ENCODE results near the gene SOWAHC.
"Not testable (repeated sequence)": the region's sequence is repeated elsewhere in the genome, so short reads cannot be mapped to it uniquely, and the experiment has no call there.

Gene SOWAHC

DNA sequence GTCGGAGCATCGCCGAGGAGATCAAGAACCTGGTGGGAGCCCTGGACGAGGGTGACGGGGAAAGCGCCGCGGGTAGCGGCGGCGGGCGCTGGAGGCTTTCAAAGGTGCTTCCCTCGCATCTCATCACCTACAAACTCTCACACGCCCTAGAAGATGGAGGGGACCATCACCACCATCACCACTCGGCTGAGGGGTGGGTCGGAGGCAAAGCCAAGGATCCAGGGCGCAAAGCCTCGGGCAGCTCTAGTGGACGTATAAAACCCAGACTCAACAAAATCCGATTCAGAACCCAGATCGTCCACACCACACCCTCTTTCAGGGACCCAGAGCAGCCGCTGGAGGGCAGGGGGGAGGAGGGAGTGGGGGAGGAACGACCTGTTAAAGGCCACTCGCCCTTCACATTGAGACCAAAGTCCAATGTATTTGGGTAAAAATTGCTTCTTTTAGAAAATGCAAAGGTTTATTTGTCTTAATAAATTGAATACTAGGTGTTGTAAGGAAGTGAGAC lies 1.5 kb downstream of the SOWAHC start:
- no peak for DNase-seq

DNA sequence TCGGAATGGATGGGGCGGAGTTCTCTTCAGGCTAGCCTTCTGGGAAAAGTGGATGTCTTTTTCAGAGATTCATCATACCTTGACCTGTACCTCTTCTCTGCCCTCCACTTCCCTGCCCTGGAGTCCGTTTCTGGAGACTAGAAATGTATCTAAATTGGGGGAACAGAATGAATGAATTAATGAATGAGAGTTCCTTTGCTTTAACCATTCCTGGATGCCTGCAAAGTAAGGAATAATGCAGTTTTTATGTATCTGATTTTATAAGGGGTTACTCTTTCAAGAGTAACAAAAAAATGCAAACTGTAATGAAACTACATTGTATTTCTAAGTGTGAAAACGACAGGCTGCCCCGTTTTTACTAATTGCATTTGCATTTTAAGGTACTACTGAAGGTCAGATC lies 2.0 kb downstream of the SOWAHC start:
- no peak for DNase-seq

DNA sequence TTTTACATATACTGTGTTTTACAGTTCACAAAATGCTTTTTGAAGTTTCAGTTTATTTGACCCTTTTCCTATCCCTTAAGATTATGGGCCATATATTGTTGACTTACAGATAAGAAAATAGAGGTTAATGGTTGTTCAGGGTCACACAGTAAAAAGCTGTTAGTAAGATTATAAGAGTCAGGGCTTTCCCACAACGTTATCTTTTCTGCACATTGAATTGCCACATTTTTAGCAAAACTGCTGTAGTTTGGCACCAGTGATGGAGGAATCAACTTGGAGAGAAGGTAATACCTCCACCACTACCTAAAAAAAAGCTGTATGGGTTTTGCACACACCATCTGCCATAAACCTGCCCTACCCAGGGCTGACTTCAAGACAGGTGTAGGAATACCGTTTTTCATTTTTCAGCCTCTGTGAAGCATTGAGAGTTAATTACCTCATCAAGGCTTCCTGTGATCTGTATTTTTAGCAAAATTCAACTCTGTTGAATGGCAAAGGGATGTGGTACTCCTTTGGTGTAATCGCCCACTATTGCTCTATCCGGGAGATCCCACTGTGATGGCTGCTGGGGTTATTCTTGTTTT lies 5.0 kb downstream of the SOWAHC start:
- no peak for DNase-seq

DNA sequence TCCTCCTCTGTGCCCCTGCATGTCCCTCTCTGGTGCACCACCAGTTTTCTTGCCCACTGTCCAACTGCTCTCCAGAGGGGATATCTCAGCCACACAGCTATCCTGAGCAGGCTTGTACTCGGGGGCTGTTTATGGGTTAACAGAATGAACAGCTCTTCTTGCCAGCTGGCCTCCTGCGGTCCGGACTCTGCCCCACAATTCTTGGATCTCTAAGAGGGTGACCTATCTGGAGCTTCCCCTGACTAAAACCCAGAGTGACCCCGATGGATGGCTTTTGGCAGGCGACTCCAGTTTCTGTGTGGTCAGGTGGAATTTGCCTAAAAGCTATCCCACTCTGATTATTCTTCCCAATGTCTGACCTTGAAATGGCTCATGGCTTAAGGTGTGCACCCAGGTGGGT lies 9.1 kb downstream of the SOWAHC start:
- no peak for DNase-seq

DNA sequence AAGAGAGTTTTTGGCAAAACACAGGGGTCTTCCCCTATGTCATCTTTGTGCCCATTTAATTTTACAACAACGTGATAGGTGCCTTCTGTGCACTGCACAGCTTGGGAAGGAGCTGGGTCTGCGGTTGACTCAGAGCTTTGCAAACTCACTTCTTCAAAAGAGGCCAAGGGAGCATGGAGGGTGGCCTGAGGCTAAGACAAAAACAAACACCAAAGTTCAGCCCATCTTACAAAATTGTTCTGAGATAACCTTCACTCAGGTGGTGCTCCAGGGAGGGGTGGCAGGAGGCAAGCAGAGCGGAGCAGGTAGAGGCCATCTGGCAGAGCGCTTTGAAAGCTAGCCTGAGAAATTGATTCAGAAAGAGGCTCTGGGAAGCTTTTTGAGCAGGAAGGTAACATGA lies 9.8 kb downstream of the SOWAHC start:
- no peak for DNase-seq

DNA sequence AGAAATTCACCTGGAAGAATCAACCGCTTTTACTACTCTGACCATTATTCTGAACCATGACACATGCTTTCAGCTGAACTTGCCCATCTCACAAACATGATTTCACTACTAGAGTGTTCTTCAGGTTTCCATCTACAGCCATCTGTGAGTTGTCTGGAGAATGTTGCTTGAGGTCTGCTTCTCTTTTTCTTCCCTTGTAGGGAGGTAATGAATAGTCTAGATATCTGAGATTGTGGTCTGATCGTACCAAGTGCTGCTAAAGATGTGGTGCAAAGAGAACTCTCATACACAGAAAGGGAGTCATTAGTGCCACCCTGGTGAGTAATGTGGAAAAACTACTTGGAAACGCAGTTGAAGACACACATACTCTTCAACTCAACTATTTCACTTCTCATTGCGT lies 10.2 kb downstream of the SOWAHC start:
- no peak for DNase-seq

DNA sequence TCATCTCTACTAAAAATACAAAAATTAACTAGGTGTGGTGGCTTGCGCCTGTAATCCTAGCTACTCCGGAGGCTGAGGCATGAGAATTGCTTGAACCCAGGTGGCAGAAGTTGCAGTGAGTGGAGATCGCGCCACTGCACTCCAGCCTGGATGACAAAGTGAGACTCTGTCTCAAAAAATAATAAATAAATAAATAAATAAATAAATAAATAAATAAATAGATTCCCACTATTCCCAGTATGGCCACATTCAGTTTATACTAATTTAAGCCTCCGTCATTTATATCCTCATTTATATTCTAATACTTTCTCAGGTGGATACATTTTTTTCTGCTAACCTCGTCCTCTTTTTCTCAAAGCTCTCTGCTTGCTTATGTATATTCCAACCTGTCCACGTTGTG lies 14.2 kb downstream of the SOWAHC start:
- DNase-seq = not testable (repeated sequence)

DNA sequence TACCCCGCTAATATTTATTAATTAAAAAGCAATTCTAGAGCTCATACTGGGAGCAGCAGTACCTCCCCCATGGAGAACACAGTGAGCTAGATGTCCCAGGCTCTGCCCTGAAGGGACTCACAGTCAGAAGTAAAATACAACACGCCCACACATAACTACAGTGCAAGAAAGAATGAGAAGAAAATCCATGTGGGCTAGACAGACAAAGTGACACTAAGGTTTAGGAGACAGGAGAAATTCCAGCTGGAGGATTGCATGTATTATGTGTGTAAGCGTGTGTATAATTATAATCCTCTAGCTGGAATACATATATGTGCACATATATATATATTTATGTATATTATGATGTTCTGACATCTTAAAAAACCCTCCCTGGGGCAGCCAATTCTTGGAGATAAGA lies 15.7 kb downstream of the SOWAHC start:
- DNase-seq = no peak

DNA sequence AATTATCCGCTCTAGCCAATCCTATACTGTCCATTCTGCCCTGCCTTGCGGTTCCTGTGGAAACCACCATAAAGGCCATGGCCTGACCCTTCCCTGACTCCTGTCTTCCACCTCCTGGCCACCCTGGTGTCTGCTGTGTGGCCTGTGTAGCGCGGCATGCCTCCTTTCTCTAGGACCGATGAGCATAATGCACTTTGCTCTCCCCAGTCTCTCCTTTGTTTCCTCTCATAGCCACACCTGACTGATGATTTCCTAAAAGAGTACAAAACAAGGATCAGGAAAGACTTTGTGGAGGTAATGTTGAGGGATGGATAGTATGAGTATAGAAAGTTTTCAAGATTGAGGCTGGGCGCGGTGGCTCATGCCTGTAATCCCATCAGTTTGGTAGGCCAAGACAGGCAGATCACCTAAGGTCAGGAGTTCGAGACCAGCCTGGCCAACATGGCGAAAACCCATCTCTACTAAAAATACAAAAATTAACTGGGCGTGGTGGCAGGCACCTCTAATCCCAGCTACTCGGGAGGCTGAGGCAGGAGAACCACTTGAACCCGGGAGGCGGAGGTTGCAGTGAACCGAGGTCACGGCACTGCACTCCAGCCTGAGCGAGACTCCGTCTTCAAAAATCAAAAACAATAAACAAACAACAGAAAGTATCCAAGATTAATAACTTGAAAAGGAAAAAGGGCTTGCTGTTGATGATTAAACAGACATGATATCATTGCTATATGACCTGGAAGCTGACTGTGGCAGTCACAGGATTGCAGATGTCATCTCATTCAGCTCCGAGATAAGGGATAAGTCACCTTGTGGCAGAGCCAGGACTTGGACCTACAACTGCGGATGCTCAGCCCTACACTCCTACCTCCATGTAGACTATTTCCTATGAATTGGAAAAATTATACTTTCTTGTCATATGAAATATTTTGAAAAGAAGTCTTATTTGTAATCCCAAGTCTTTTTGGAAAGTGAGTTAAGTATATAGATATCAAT lies 16.6 kb downstream of the SOWAHC start:
- no peak for DNase-seq

DNA sequence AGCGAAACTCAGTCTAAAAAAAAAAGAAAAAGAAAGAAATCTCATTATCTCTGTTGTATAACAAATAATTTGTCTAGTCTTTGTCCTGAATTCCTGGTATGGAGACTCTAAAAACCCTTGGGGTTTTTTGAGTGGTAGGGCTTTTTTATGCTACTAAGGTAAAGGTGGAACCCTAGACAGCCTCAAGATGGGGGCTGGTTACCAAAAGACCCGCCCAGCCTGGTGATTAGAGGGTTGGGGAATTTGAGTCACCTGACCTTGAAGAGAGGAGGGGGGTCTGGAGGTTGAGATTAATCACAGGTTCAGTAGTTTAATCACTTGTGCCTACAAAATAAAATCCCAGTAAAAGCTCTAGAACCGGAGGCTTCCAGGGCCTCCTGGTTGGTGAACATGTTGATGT lies 17.6 kb downstream of the SOWAHC start:
- no peak for DNase-seq

DNA sequence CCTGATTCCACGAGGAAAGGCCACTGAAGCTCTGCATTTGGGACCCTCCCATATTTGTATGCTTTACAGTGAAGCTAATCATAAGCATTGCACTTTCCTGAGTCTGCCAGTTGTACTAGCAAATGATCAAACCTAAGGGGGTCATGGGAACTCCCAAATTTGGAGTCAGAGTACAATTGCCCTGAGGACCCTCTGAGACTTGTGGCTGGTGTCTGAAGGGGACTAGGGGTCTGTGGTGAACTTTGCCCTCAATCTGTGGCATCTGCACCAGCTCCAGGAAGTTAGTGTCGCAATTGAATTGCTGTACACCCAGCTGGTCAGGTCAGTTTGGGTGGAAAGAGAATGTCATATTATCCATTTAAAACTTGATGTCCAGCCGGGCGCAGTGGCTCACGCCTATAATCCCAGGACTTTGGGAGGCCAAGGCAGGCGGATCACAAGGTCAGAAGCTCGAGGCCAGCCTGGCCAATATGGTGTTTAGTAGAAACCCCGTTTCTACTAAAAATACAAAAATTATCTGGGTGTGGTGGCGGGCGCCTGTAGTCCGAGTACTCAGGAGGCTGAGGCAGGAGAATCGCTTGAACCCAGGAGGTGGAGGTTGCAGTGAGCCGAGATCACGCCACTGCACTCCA lies 18.1 kb downstream of the SOWAHC start:
- DNase-seq = no peak

DNA sequence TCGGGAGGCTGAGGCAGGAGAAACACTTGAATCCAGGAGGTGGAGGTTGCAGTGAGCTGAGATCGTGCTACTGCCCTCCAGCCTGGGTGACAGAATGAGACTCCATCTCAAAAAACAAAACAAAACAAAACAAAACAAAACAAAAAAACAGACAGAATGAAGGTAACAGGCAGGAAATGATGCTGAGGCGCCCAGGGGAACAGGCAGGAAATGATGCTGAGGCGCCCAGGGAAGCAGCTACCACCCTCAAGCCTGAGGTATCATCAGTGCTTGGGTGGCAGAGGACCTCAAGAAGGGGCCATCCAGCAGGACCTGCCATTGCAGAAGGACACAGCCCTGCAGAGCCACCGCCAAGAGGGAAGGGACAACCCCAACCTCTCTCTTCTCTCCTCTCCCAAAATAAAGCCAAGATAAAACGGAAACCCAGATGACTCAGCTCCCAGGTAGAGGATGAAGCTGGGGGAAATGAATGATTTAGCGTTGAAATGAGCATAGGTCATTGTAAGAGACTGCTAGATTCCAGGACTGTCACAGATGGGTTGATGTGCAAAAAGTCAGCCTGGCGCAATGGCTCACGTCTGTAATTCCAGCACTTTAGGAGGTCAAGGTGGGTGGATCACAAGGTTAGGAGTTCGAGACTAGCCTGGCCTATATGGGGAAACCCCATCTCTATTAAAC lies 19.3 kb downstream of the SOWAHC start:
- no peak for DNase-seq

DNA sequence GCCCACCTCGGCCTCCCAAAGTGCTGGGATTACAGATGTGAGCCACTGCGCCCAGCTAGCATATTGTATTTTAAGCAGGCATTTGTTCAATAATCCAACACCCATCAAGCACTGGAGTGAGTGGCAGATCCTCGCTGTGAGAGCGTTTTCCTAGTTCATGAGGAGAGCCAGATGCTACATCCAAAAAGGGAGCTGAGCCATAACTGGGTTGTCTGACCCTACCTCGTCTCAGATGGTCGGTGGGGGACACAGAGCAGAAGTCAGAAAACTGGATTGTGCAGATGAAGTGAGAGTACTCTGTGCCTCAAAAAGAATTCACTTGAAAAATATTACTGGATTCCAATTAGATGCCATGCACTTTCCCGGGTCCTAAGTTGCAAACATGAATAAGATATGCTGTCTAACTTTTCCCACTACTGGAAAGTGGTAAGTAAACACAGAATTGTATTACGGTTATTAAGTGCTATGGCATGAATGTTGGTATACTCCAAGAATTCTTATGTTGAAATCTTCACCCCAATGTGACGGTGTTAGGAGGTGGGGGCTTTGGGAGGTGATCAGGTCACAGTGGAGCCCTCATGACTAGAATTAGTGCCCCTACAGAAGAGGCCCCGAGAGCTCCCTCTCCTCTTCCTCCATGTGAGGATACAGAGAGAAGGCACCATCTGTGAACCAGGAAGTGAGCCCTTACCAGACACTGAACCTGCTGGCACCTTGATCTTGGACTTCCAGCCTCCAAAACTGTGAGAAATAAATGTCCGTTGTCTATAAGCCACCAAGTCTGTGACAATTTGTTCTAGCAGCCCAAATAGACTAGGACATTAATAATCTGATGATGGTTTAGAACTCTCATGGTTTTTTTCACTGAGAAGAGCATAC lies 21.5 kb downstream of the SOWAHC start:
- no peak for DNase-seq

DNA sequence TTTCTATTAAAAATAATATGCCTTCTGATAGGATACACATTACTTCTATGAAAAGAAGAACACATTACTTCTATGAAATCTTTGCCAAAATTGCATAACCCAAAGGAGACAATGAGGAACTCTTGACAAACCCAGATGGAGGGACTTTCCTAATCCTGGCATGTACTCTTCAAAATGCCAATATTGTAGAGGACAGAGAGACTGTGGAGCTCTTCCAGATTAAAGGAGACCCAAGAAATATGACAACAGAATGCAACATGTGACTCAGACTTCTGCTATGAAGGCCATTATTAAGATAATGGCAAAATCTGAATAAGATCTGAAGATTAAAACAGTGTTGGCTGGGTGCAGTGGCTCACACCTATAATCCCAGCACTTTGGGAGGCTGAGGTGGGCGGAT lies 22.2 kb downstream of the SOWAHC start:
- no peak for DNase-seq

DNA sequence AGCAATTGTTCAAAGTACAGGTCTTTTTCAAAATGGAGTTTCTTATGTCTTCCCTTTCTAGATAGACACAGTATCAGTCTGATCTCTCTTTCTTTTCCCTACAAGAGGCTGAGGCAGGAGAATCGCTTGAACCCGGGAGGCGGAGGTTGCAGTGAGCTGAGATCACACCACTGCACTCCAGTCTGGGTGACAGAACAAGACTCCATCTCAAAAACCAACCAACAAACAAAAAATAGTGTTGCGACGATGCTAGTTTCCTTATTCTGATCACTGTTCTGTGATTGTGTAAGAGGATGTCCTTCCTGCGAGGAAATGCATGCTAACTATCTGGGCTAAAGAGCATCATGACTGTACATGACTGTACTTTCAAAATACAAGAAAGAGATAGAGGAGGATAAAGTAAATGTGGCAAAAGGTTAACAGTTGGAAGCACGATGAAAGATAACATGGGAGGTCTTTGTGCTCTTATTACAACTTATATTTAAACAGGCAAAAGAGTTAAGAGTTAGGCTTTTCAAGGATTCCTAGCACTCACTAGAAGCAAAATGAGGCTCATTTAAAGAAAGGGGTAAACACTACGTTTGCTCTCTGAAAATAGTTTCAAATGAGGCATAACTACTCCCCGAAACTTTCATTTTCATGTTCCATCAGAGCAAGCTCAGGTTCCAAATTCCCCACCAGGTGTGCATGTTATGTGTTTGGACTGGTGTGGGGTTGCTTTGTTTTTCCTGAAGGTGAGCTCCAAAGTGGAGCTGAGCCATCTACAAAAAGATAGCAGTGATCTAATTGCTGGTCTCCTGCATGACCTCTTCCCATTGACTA lies 23.8 kb downstream of the SOWAHC start:
- DNase-seq = peak in 1 of 2 experiments; percentile 2

DNA sequence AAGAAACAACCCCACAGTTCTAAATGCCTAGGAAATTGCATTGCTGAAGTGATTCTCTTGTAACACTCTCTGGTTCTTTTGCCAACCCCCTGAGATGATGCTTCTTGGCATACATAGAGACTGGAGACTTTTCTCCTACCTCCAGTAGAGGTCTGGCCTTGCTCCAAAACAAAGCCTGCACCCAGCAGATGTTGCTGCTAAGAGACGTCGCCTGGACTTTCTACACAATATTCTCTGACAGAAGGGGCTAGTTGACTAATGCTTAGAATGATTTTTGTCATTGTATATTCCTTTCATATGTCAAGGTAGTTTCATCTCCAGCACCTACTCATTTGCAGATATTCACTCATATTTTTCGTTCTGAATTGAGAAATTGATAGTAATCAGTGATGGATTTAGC lies 24.6 kb downstream of the SOWAHC start:
- DNase-seq = no peak

DNA sequence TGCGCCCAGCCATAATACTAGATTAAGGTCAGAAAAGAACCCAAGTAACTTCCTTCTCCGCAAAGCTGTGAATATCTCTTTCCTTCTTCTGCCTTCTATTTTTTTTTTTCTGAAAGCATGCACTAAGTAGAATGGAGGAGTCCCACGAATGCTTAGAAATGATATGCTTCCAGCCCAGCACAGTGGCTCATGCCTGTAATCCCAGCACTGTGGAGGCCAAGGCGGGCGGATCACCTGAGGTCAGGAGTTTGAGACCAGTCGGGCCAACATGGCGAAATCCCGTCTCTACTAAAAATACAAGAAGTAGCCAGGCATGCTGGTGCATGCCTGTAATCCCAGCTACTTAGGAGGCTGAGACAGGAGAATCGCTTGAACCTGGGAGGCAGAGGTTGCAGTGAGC lies 25.8 kb downstream of the SOWAHC start:
- DNase-seq = not testable (repeated sequence)

DNA sequence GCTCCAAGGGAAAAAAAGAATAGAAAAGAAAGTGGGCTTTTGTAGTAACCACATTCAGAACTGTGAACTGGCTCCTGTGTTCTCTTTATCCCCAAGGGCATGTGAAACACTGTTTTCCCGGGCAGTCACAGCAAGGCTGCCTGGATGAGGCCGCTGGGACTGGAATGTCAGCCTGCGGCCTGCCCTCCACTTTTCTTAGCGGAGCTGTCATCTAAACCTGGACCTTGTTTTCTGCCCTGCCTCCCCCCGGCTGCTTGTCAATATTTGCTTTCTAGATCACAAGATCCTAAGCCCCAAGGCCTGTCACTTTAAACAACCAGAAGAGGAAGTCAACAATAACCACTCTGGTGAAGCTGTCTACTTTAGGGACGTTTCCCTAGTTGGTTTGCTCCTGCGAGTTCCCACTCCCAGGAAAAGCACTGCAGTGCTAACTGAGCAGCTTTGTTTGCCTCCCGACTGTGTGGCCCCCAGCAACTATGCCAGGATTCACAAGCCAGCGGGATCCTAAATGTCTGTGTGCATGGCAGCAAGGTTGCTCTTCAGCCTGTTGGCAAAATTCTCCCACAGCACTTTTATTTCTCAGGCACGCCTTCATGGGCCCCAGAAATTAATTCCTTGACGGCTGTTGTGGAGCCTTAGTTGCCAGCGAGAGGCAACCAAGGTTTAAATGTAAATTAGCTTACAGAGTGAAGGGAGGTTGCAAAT lies 30.6 kb downstream of the SOWAHC start:
- peak in 1 of 2 experiments; percentile 38 for DNase-seq

DNA sequence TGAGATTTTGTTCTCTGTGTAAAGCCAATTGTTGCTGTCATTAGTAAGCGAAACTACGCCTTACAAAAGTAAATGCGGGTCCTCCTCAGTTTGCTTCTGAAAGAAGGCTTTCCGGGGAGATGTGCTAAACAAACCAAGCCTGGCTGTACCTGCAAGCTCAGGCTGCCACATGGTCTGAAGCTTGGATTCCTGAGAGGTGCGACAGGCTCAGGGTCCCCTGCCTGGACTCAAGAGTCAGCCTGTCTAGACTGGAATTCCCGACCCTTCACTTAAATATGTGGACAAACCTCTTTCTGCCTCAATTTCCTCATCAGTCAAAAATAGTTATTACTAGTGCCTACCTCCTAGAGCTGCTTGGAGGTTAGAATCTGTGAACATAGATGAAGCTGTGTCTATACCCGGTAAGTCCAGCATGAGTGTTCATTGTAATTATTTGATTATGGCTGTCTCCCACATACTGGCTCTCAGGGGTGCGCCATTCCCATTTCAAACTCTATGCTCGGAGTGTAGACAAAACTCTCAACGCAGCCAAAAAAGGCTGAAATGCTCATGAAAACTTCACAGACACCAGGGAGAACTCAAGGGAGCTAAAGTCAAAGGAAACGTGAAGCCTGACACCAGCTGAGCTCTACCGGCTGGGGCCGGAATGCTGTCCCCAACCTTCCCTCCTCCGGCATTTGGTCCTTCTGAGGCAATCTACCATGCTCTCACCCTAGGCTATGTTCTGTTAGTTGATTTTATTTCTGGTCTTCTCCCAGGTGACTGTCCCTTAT lies 31.4 kb downstream of the SOWAHC start:
- no peak for DNase-seq

DNA sequence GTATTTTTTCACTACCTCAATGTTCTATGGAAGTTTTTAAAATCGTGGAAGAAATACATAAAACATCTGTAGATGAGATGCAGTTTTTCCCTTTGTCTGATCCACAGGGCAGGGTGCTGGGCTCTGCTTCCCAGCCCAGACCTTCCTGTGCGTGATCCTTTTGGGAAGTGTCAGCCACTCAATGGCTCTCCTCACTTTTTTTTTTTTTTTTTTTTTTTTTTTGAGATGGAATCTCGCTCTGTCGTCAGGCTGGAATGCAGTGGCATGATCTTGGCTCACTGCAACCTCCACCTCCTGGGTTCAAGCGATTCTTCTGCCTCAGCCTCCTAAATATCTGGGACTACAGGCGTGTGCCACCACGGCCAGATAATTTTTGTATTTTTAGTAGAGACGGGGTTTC lies 32.8 kb downstream of the SOWAHC start:
- DNase-seq = no peak
